Activated T-cell treated with anti-CD3 and anti-CD28 coated beads, Interleukin-2, amount 50 U/mL, for 48 hours (primary cell): ENCODE results near the gene MAP3K20.
"Not testable (repeated sequence)": the region's sequence is repeated elsewhere in the genome, so short reads cannot be mapped to it uniquely, and the experiment has no call there.

Experiments used
- DNase-seq, 2 experiments: peaks; one replicate each; pipeline ENCODE4 v3.0.0-alpha.2; 2020

Gene MAP3K20

GRCh38 chr2:173087793-173088496, 12.3 kb downstream of the MAP3K20 start:
- DNase-seq, result no peak

- no peak for DNase-seq
These were observed 14.7 kb downstream of the MAP3K20 start for GRCh38 chr2:173090276-173090877.

GRCh38 chr2:173090973-173091660, 15.5 kb downstream of the MAP3K20 start:
- no peak for DNase-seq

- no peak for DNase-seq
These were observed 16.3 kb downstream of the MAP3K20 start for GRCh38 chr2:173091910-173092309.

GRCh38 chr2:173092844-173093402, 17.3 kb downstream of the MAP3K20 start:
- no peak for DNase-seq

- DNase-seq, result not testable (repeated sequence)
These were observed 18.0 kb downstream of the MAP3K20 start for GRCh38 chr2:173093617-173094016.

- DNase-seq, result no peak
These were observed 19.1 kb downstream of the MAP3K20 start for GRCh38 chr2:173094731-173095130.

GRCh38 chr2:173095356-173095755, 19.7 kb downstream of the MAP3K20 start:
- DNase-seq, result no peak

GRCh38 chr2:173099271-173099670, 23.6 kb downstream of the MAP3K20 start:
- DNase-seq, result no peak

GRCh38 chr2:173099804-173100203, 24.2 kb downstream of the MAP3K20 start:
- no peak for DNase-seq

- DNase-seq, result no peak
These were observed 26.0 kb downstream of the MAP3K20 start for GRCh38 chr2:173101687-173102086.

GRCh38 chr2:173104156-173104555, 28.5 kb downstream of the MAP3K20 start:
- DNase-seq, result no peak

- DNase-seq, result no peak
These were observed 31.4 kb downstream of the MAP3K20 start for GRCh38 chr2:173106959-173107628.

GRCh38 chr2:173107629-173108022, 32.0 kb downstream of the MAP3K20 start:
- no peak for DNase-seq

GRCh38 chr2:173109253-173110188, 33.9 kb downstream of the MAP3K20 start:
- DNase-seq, result no peak

- DNase-seq, result no peak
These were observed 42.0 kb downstream of the MAP3K20 start for GRCh38 chr2:173117678-173118077.

- no peak for DNase-seq
These were observed 42.7 kb downstream of the MAP3K20 start for GRCh38 chr2:173118395-173118794.

- no peak for DNase-seq
These were observed 43.6 kb downstream of the MAP3K20 start for GRCh38 chr2:173119069-173119807.

- DNase-seq, result no peak
These were observed 44.3 kb downstream of the MAP3K20 start for GRCh38 chr2:173119944-173120343.

- no peak for DNase-seq
These were observed 47.3 kb downstream of the MAP3K20 start for GRCh38 chr2:173122936-173123335.

GRCh38 chr2:173124441-173124840, 48.8 kb downstream of the MAP3K20 start:
- no peak for DNase-seq
